ENCODE measurements around the gene RAB3IL1.
A peak's percentile ranks its signal among the peaks of the same experiment; 100 is the strongest.

The RAB3IL1 gene

DNA sequence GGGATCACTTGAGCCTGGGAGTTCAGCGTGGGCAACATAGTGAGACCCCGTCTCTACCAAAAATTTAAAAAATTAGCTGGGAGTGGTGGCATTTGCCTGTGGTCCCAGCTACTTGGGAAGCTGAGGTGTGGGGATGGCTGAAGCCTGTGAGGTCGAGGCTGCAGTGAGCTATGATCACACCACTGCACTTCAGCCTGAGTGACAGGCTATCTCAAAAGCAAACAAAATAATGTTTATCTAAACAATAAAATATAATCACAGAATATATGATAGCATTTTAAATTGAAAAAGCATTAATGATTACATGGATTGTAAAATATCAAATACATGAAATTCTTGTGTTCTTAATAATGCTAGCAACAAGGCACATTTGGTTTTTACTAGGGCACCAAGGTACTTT, 35.5 kb upstream of the RAB3IL1 start:
- no peak for DNase-seq

DNA sequence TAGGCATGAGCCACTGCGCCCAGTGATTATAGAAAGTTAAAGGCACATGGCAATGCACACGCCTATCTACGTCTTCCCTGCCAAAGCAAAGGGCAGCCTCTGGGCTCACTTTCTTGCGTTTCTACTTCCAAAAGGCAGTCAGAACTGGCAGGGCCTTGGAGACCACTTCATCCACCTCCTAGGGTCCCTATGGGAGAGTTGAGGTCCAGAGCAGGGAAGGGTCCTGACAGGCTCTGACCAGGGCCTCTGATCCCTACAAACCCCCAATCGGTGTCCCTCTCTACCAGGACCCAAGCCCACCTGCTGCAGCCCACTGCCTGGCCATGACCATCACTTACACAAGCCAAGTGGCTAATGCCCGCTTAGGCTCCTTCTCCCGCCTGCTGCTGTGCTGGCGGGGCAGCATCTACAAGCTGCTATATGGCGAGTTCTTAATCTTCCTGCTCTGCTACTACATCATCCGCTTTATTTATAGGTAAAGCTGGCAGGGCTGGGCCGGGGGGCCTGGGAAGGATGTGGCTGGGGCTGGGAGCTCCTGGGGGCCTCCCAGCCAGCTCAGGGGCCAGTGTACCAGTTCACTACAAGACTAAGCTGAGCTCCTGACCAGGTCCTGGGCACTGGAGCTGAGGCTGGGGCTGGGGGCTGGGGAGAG, 34.2 kb upstream of the RAB3IL1 start:
- DNase-seq, result peak; percentile 13

GRCh38 chr11:61950035-61950547, 32.7 kb upstream of the RAB3IL1 start, which contains the start of gene BEST1:
Gene BEST1, plus strand, starts transcription at chr11:61950351. Its CDS starts 1,456 bp downstream, at chr11:61951807.
- no peak for DNase-seq

GRCh38 chr11:61949169-61950034, 32.0 kb upstream of the RAB3IL1 start:
- DNase-seq, result peak; percentile 59

- DNase-seq, result no peak
Observed at GRCh38 chr11:61948505-61948904, 31.1 kb upstream of the RAB3IL1 start.

GRCh38 chr11:61947486-61948210, 30.3 kb upstream of the RAB3IL1 start:
- peak; percentile 89 for DNase-seq

DNA sequence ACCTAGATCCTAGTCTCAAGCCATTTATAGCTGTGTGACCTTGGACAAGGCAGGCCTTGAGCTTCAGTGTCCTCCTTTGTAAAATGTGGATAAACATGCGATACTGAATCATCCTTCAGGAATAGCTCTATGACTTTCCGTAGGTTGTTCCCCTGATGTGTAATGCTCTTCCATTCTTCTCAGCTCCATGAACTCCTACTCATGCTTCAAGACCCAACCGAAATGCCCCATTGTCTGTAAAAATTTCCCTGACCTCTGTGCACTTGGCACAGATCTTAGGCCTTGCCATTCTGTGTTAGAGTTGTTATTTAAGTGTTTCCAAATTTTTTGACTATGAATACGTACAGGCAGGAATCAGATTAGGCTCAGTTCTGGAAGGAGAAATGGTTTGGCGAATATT, 29.5 kb upstream of the RAB3IL1 start:
- DNase-seq, result no peak

- no peak for DNase-seq
Observed at GRCh38 chr11:61945191-61945590, 27.8 kb upstream of the RAB3IL1 start.

DNA sequence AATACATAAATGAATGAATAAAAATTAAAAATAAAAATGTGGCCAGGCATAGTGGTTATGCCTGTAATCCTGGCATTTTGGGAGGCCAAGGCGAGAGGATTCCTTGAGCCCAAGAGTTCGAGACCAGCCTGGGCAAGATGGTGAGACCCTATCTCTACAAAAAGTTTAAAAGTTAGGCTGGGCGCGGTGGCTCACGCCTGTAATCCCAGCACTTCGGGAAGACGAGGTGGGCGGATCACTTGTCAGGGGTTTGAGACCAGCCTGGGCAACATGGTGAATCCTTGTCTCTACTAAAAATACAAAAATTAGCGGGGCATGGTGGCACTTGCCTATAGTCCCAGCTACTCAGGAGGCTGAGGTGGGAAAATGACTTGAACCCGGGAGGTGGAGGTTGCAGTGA, 23.1 kb upstream of the RAB3IL1 start:
- DNase-seq, result no peak

DNA sequence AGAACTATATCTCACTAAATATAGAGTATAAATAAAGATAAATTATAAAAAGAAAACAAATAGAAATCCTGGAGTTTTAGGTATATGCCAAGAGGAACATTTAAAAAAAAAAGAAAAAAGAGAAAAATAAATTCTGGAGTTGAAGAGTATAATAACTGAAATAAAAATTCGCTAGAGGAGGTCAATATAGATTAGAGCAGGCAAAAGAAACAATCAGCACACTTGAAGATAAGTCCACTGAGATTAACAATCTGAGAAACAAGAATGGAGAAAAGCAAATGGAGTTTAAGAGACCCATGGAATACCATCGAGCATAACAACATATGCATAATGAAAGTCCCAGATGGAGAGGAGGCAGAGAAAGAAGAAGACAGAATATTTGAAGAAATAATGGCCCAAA, 18.5 kb upstream of the RAB3IL1 start:
- DNase-seq, result no peak

DNA sequence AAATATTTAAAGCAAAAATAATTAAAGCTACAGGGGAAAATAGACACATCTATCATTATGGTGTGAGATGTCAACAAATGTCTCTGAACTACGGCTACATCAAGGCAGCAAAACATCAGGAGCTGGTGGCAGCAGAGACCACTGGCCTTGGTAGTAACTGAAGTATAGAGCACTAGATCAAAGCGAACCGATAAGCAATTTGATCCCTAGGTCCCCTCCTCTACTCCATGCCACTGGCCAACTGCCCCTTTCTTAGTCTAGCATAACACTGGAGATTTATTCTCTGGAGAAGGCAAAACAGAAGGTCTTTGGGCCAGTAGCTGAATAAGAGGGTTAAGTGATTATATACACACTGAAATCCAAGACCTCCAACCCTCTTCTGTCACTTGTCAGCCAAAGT, 13.6 kb upstream of the RAB3IL1 start:
- no peak for DNase-seq

DNA sequence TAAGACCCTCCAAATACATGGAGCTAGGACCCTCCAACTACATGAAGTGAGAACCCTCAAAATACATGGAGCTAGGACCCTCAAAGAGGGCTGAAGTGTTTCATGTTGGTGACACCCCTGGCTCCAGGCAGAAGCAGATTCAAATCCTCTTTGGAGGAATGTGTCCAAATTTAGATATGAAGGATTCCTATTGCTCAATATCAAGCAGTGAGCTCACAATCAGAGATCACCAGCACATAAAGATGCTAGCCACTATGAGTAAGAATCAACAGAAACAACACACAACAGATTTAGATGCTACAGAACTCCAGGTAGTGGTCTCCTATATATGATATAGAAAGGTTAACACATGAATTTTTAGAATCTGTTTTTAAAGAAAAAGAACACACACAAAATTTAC, 11.2 kb upstream of the RAB3IL1 start:
- no peak for DNase-seq

DNA sequence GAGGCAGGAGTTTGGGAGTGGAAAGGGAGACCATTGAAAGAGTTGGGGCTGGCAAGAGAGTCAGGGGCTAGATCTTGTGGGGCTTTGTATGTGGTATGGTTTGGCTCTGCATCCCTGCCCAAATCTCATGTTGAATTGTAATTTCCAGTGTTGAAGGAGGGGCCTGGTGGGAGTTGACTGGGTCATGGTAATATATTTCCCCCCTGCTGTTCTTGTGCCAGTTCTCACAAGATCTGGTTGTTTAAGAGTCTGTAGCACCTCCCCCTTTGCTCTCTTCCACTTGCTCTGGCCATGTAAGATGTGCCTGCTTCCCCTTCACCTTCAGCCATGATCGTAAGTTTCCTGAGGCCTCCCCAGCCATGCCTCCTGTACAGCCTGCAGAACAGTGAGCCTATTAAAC, 10.1 kb upstream of the RAB3IL1 start:
- DNase-seq, result no peak

DNA sequence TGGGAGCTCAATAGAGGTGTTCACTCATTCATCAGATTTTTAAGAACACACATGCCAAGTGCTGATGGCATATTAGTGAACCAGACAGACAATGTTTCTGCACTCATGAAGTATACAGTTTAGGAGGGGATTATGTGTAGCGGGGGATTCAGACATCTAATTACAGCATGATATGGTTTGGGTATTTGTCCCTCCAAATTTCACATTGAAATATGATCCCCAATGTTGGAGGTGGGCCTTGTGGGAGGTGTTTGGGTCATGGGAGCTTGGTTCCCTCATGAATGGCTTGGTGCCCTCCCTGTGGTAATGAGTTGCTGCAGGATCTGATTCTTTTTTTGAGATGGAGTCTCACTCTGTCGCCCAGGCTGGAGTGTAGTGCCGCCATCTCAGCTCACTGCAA, 8.9 kb upstream of the RAB3IL1 start:
- no peak for DNase-seq

- DNase-seq, result no peak
Observed at GRCh38 chr11:61925736-61926135, 8.4 kb upstream of the RAB3IL1 start.

DNA sequence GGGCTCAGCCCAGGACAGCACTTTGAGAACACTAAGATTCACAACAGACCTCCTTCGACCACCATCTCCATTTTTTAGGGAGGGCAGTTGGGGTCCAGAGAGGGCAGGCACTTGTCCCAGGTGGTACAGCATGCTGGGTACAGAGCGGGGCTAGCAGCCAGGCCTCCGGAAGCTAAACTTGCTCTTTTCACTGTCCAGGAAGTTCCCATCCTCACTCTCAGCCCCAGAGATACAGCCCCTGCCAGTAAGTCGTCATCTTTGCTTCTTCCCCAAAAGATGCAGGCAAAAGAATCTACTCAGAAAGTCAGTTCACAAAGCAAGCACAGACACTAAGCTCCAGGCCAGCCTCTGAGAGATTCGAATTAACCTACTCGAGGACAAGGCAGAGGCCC, 6.7 kb upstream of the RAB3IL1 start:
- no peak for DNase-seq

DNA sequence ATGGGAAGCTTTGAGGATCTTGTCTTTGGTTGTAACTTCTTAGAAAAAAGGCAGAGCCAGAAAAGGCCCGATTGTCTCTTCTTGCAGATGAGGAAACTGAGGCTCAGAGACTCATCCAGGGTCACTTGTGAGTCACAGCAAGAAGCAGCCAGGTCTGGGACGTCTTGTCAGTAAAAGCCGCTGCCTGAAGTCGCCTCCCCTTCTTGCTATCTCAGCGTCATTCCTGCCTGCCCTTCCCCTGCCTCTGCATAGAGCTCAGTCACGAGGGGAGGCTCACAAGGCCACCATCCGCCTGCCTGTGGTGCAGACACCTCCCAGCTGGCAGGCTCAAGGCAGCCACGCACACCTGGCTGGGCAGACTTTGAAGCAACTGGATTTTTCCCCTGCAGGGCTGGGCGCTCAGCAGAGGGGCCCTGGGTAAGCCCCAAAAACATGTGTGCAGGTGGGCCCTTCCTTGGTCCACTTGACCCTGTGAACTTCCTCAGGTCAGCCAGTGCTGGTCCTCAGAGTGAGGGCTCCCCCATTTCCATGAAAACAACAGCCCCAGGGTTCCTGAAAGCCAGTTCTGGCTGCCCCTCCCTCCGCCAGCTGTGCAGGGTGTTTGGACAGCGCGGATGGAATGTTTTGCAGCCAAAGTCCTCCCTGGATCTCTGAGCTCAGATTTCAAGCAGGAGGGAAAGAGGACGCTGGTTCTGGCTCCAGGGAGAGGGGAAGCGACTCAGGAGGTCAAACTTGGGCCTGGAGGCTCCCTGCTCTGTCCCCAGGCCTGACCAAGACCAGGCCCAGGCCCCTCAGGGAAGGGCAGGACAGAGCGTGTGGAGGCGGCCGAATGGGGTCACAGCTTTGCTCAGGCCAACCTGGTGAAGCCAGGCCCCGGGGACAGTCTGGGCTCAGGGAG, 6.0 kb upstream of the RAB3IL1 start:
- DNase-seq, result no peak

DNA sequence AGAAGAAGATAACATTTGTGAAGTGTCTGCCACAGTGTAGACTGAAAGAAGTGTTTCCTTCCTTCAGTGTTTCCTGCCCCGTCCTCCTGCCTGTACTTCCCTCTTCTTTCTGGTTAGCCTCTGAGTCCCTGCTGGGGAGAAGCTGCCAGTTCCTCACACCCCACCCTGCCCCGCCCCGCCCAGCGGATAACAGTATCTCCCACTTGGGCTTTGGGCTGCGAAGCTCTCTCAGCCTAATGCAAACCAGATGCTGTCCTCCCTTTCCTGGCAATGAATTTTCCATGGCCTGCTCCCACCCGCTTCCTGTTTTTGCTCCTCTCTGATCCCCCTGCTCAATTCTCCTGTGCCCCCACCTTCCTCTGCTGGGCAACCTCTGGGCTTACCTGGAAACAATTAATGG, 5.2 kb upstream of the RAB3IL1 start:
- peak; percentile 37 for DNase-seq

DNA sequence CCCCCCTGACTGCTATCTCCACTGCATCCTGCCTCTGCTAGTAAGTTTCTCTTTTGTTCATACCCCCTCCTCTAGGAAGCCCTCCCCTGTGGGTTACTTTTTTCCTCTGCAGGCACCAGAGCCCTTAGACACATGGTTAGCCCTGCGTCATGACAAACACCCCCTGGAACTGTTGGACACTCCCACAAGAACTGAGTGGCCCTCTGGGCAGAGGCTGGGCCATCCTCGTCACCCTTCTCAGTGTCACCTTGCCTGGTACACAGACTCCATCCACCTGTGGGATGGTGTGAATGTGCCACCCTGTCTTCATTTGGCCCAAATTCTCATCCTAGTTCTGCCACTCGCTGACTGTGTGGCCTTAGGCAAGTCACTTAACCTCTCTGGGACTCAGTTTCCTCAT, 4.1 kb upstream of the RAB3IL1 start:
- DNase-seq, result peak; percentile 23

DNA sequence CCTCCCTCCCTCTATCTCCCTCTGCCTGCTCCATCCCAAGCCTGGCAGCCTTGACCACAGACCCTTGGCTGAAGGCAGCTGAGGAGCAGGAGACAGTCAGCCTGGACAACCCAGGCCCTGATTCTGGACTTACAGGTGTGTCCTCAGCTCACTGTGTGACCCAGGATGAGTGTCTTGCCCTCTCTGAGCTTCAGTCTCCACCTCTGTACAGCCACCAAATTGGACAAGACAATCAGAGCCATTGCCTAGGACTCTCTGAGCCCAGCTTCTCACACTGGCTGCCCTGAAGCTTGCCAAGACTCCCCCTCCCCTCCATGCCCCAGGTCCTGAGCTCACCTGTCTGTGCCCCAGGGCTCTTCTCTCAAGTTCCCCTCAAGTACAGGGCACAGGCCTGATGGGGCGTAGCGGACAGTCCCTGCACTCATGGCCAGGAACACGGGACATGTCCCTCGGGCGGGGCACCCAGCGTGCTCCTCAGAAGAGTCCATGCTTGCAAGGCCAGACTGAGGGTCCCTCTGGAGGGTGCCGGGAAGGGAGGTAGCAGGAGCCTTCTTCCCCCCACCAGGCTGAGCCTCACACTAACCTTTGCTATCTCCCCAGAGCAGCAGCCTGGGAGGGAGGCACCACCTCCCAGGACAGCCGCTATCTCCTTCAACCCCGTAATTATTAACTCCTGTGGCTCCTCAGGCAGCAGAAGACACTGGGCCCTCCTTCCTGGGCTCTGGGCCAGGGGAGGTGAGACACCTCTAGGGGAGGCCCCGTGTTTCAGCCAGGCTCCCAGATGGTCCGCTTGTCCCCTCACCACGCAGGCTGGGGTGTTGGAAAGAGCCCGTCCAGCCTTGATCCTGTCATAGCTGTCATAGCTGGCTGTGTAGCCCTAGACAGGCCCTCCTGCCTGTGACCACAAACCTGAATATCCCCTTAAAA, 2.6 kb upstream of the RAB3IL1 start:
- DNase-seq, result peak; percentile 27

Data from 8988T (cell line).